ENCODE results near the gene ELOVL7.
"Not testable (repeated sequence)": the region's sequence is repeated elsewhere in the genome, so short reads cannot be mapped to it uniquely, and the experiment has no call there.

DNA sequence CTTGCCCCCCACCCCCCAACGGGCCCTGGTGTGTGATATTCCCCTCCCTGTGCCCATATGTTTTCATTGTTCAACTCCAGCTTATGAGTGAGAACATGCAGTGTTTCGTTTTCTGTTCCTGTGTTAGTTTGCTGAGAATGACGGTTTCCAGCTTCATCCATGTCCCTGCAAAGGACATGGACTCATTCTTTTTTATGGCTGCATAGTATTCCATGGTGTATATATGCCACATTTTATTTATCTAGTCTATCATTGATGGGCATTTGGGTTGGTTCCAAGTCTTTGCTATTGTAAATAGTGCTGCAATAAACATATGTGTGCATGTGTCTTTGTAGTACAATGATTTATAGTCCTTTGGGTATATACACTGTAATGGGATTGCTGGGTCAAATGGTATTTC lies 132.2 kb downstream of the ELOVL7 start:
- not testable (repeated sequence) for TF ChIP-seq CTCF (conservative IDR thresholded peaks at IDR 0.05; ENCODE audit: low read depth, low read length); EZH2 (IDR thresholded peaks at IDR 0.05; ENCODE audit: low read length, unreplicated experiment)

Measured in PC-3 (cell line).